Stimulated activated naive B cell treated with anti-CD40 and anti-IgM and Interleukin-4, amounts not matched to agents 10 μg/mL and 1 μg/mL and 100 μg/mL, for 72 hours (primary cell): ENCODE results near the gene C15orf40.
"Not testable (repeated sequence)": the region's sequence is repeated elsewhere in the genome, so short reads cannot be mapped to it uniquely, and the experiment has no call there.

Source experiments
- ATAC-seq, 2 donors: fragments of 150-1000 bp; cut with Tn5 transposase; replicated peaks; 2 replicates each; pipeline ENCODE4 v1.10.0; 2021; ENCODE audit warnings: moderate library complexity in 1 of 2
- DNase-seq: peaks from one replicate; pipeline ENCODE4 v3.0.0; 2021
- H3K27ac Mint-ChIP-seq: one replicate; pipeline ENCODE4 v1.8.0; 2022; ENCODE audit warnings: mild to moderate bottlenecking, mixed read lengths
- H3K27me3 Mint-ChIP-seq, 2 donors: one replicate each; pipeline ENCODE4 v1.8.0; 2022; ENCODE audit warnings: mixed read lengths in 2 of 2
- H3K36me3 Mint-ChIP-seq, 2 donors: one replicate each; pipeline ENCODE4 v1.8.0; 2022; ENCODE audit warnings: mixed read lengths in 2 of 2, mild to moderate bottlenecking in 1 of 2
- H3K4me1 Mint-ChIP-seq, 2 donors: one replicate each; pipeline ENCODE4 v1.8.0; 2022; ENCODE audit warnings: mixed read lengths in 2 of 2, mild to moderate bottlenecking in 1 of 2
- H3K4me3 Mint-ChIP-seq, 2 donors: one replicate each; pipeline ENCODE4 v1.8.0; 2022; ENCODE audit warnings: mild to moderate bottlenecking in 2 of 2, mixed read lengths in 2 of 2, moderate library complexity in 1 of 2
- H3K9me3 Mint-ChIP-seq, 2 donors: one replicate each; pipeline ENCODE4 v1.8.0; 2022; ENCODE audit warnings: mixed read lengths in 2 of 2, mild to moderate bottlenecking in 1 of 2

C15orf40 gene

DNA sequence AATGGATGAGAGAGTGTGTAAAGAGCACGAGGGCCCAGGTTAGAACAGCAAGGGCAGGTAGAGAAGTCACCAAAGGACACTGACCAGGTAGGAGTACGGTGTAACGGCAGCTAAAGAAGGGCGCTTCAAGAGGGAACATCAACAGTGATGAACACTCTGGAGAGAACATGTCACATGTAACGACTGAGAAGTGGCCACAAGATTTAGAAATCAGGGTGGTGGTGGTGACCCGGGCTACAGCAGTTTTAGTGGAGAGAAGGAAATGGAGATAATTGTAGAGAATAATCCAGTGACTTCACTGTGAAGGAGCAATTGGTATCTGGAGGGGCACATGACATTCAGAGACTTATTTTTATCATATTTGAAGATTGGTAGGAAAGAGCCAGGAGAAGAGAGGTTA, 1.2 kb upstream of the C15orf40 start:
- Mint-ChIP-seq H3K36me3 (peaks cover 2 to 44% of the 10 kb centered on the region in 2 donors), H3K27me3 (no peaks in the 10 kb centered on the region), H3K9me3 (peaks cover 0 to 8% of the 10 kb centered on the region in 2 donors), H3K27ac (peak overlapping the region; percentile 28), H3K4me3 (peak overlapping the region; percentile 88 to 91), H3K4me1 (peaks cover 33 to 38% of the 10 kb centered on the region in 2 donors)
- DNase-seq (no peak), ATAC-seq (no peak)

DNA sequence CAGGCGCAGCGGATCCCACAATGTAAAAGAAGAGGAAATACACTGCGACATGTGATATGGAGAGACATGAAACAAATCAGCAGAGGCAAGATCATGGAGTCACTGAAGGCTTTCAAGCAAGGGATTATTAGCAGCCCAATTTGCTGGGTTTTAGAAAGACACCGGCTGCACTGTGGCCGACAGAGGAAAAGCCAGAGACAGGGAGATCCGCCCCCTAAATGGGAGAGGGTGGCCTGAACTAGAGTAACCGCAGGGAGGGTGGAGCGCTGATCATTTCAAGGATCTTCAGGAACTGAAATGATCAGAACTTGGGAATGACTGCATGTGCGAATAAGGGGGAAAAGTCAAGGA, 612 bp upstream of the C15orf40 start:
- H3K36me3 Mint-ChIP-seq: peaks cover 2 to 44% of the 10 kb centered on the region in 2 donors
- peak overlapping the region; percentile 90 for H3K27ac Mint-ChIP-seq
- peak overlapping the region; percentile 88 to 91 for H3K4me3 Mint-ChIP-seq
- peaks cover 35 to 38% of the 10 kb centered on the region in 2 donors for H3K4me1 Mint-ChIP-seq
- no peaks in the 10 kb centered on the region for H3K27me3 Mint-ChIP-seq
- H3K9me3 Mint-ChIP-seq: peaks cover 0 to 8% of the 10 kb centered on the region in 2 donors
- ATAC-seq (no peak), DNase-seq (no peak)

DNA sequence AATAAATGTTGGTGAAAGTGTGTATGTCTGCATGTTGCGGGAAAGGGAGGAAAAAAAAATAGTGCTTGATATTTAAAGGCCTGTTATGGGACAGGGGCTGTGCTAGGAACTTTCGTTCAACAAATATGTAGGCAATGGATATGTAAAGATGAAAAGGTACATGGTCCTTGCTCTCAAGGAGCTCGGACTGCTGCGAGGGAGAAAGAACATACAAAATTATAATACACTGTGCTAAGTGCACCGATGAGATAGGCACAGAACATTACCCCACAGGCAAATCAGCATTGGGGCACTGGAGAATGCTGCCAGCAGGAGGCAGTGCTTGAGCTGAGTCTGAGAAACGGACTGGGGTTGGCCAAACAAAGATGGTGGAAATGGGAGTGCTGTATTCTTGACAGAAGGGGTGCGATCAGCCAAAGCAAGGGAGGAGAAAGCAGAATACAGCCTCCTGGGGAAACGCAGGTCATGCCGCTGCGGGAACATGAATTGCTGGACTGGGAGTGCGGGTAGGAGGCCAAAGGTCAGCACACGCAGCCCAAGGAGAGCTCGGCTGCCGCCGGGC, 649 bp downstream of the C15orf40 start:
- peak overlapping the region; percentile 90 for H3K27ac Mint-ChIP-seq
- peaks cover 0 to 8% of the 10 kb centered on the region in 2 donors for H3K9me3 Mint-ChIP-seq
- no peaks in the 10 kb centered on the region for H3K27me3 Mint-ChIP-seq
- peaks cover 36 to 38% of the 10 kb centered on the region in 2 donors for H3K4me1 Mint-ChIP-seq
- ATAC-seq (peak; percentile 76 to 79), DNase-seq (peak; percentile 75)
- H3K36me3 Mint-ChIP-seq: peaks cover 4 to 49% of the 10 kb centered on the region in 2 donors
- peak overlapping the region; percentile 88 to 91 for H3K4me3 Mint-ChIP-seq

DNA sequence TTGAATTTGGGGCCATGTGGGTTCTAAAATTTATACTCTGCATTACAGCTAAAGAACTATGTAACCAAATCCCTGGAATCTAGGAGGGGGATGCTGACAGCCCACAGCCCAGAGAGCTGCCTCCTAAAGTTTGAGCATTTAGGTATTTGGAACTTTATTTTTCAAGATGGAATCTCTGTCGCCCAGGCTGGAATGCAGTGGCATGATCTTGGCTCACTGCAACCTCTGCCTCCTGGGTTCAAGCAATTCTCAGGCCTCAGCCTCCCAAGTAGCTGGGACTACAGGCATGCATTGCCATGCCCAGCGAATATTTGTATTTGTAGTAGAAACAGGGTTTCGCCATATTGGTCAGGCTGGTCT, 10.8 kb downstream of the C15orf40 start:
- H3K9me3 Mint-ChIP-seq, H3K36me3 Mint-ChIP-seq, H3K4me3 Mint-ChIP-seq, H3K27me3 Mint-ChIP-seq, H3K4me1 Mint-ChIP-seq, DNase-seq, H3K27ac Mint-ChIP-seq: not testable (repeated sequence)
- peak; percentile 12 to 19 for ATAC-seq

DNA sequence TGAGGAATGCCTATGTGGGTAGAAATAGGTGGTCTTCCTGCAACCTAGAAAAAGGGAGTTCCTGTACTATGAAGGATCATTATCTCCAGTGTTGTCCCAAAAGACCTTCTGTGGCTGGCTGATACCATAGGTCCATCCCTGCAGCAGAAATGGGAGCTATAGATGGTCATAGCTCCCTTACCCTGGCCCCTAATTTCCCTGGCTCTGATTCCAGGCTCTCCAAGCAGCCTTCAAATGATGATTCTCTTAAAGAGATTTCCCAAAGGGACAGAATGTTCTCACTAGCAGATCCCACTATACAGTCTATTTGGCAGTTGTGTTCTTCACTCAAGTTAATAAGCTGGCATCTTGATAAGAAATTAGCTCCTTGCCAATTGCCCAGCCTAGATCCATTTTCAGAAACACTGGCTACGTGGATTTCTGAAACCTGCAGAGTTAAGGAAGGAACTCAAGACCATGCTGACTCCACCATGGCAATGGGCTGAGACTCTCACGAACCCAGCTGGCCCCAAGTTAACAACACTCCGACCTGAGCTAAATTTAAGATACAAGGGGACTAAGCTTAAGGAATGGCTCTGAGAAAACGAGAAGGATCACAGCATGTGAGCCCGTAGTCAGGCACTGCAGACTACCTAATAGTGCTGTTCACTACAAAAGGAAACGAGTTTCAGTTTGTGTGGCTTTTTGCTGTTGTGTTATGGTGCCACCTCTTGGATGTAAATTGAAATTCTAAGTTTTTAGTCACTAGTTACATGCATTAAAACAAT, 11.4 kb downstream of the C15orf40 start:
- no peak for DNase-seq
- Mint-ChIP-seq H3K27ac (peak overlapping the region; percentile 62), H3K27me3 (no peaks in the 10 kb centered on the region), H3K4me3 (peak overlapping the region; percentile 75 to 84), H3K9me3 (no peaks in the 10 kb centered on the region), H3K4me1 (peaks cover 5 to 9% of the 10 kb centered on the region in 2 donors), H3K36me3 (peaks cover 1 to 2% of the 10 kb centered on the region in 2 donors)
- peak; percentile 87 to 93 for ATAC-seq

DNA sequence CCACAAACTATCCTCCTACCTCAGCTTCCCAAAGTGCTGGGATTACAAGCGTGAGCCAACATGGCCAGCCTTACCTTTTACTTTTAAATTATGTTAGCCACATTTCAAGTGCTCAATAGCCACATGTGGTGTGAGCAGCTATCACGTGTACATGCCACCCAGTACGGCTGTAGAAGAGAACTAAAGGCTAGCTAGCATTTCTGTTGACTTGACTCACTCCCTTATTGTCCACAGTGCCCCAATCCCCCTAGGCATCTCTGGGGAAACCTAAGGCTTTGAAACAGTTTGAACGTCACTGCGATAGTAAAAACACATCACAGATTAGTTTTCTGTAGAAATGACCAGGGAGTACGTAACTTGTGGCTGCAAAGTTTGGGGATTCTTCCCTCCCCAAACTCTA, 12.0 kb downstream of the C15orf40 start:
- H3K27ac Mint-ChIP-seq: no peak overlapping the region
- H3K9me3 Mint-ChIP-seq: no peaks in the 10 kb centered on the region
- no peaks in the 10 kb centered on the region for H3K27me3 Mint-ChIP-seq
- DNase-seq: no peak
- ATAC-seq: no peak
- peaks cover 3% of the 10 kb centered on the region in 2 donors for H3K36me3 Mint-ChIP-seq
- H3K4me3 Mint-ChIP-seq: no peak overlapping the region
- H3K4me1 Mint-ChIP-seq: peaks cover 5 to 9% of the 10 kb centered on the region in 2 donors

DNA sequence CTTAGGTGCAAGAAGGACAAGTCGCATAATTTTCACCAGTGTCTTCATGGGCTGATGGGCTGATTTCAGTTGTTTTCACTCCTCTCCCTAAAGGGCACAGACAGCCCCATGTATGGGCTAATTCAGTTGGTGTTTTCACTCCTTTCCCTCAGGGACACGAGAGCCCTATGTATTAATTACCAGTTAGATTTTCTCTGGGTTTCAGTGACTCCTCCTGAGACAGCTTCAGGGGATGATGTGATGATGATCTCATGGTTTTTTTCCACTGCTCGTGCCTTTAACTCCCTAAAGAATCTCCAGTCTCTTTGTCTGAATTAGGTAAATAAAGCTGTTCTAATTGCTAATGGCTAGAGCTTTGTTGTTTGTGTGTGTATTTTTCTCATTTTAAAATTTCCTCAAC, 15.5 kb downstream of the C15orf40 start:
- H3K4me1 Mint-ChIP-seq: peaks cover 7 to 9% of the 10 kb centered on the region in 2 donors
- ATAC-seq (no peak), DNase-seq (no peak)
- no peak overlapping the region for H3K27ac Mint-ChIP-seq
- no peaks in the 10 kb centered on the region for H3K27me3 Mint-ChIP-seq
- H3K9me3 Mint-ChIP-seq: no peaks in the 10 kb centered on the region
- no peak overlapping the region for H3K4me3 Mint-ChIP-seq
- peaks cover 10 to 12% of the 10 kb centered on the region in 2 donors for H3K36me3 Mint-ChIP-seq

DNA sequence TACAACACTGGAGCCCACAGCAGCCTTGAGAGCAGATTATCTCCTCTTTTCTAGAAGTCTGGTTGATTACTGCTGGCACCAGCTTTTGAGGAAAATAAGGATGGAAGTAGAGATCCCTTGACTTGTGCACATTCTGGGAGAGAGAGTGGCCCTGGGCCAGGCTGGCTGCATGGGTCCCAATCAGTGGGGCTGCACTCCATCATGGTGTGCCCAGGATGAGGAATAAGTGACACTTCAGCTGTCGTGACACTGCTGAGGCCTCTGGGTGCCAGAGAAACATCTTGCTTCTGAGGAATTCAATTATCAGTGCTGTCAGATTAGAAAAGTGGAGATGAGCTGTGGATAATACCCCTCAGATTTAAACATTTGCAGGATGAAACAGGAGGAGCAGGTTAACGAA, 16.4 kb downstream of the C15orf40 start:
- Mint-ChIP-seq H3K4me3 (no peak overlapping the region), H3K4me1 (peaks cover 4% of the 10 kb centered on the region in 2 donors)

DNA sequence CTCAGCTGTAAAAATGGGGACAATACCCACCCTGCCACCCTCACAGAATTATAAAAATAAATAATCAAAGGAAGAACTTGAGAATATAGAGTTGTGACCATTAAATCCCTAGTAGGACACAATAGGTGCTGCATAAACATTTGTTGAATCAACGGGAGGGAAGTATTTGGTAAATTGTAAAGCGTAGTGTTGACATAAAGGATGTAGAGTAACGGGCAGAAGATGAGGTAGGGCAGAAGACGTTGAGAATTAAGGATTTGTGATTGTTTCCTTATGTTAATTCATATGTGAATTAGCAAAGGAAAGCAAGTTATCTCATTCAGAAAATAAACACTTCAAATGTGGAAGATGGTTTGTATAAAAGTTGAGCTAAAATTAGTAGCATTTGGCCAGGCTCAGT, 18.3 kb downstream of the C15orf40 start:
- peaks cover 0 to 2% of the 10 kb centered on the region in 2 donors for H3K4me1 Mint-ChIP-seq
- peaks cover 15 to 22% of the 10 kb centered on the region in 2 donors for H3K36me3 Mint-ChIP-seq
- no peaks in the 10 kb centered on the region for H3K27me3 Mint-ChIP-seq
- no peak for ATAC-seq
- no peak overlapping the region for H3K4me3 Mint-ChIP-seq
- no peak for DNase-seq
- H3K9me3 Mint-ChIP-seq: no peaks in the 10 kb centered on the region
- H3K27ac Mint-ChIP-seq: no peak overlapping the region

More for the DNA sequence above, 16.4 kb downstream of the C15orf40 start:
- peaks cover 14 to 18% of the 10 kb centered on the region in 2 donors for H3K36me3 Mint-ChIP-seq
- ATAC-seq: no peak
- no peaks in the 10 kb centered on the region for H3K9me3 Mint-ChIP-seq
- no peak for DNase-seq
- H3K27ac Mint-ChIP-seq: no peak overlapping the region
- no peaks in the 10 kb centered on the region for H3K27me3 Mint-ChIP-seq

DNA sequence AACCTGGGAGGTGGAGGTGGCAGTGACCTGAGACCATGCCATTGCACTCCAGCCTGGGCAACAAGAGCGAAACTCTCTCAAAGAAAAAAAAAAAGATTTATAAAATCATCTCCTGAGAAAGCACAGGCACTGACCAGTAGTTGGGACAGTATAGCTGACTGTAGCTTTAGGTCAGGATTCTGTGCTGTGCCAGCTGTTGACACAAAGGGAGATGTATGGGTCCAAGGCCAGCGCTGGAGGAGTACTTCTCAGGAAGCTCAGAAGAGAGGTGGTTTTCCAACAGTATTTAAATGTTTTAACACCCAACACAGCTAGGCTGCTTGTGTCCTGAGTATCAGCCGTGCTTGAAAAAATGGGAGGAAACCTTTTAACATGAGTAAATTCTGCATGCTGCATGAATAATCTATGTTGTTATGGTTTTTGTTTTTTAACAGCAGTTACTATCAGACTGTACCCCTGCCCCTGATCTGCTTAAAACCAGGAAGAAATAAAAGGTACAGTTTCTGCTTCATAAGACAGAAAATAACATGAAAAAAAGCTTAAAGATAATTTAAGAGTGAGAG, 18.9 kb downstream of the C15orf40 start:
- Mint-ChIP-seq H3K36me3 (peaks cover 18 to 24% of the 10 kb centered on the region in 2 donors), H3K9me3 (no peaks in the 10 kb centered on the region), H3K4me3 (no peak overlapping the region), H3K27ac (no peak overlapping the region), H3K4me1 (peaks cover 2 to 4% of the 10 kb centered on the region in 2 donors), H3K27me3 (no peaks in the 10 kb centered on the region)
- DNase-seq (no peak), ATAC-seq (no peak)

DNA sequence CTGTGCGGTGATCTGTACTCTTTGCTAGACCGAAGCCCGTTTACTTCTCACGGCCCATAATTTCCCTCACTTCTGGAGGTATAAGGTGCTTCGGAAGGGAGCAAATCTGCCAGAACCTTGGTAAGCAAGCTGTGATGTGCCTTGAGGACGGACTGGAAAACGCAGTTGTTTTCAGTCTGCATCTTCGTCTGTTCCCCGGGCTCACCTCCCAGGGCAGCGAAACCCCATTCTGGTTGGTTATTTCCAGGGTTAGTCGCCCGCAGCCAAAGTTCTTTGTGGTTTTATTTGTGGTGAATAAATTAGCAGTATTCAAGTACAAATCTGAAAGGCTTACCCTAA, 25.0 kb downstream of the C15orf40 start:
- ATAC-seq (peak; percentile 50 to 52), DNase-seq (no peak)
- Mint-ChIP-seq H3K4me1 (peaks cover 12 to 25% of the 10 kb centered on the region in 2 donors), H3K27me3 (no peaks in the 10 kb centered on the region), H3K9me3 (no peaks in the 10 kb centered on the region), H3K36me3 (peaks cover 17 to 28% of the 10 kb centered on the region in 2 donors), H3K27ac (peak overlapping the region; percentile 98), H3K4me3 (peak overlapping the region; percentile 99)

DNA sequence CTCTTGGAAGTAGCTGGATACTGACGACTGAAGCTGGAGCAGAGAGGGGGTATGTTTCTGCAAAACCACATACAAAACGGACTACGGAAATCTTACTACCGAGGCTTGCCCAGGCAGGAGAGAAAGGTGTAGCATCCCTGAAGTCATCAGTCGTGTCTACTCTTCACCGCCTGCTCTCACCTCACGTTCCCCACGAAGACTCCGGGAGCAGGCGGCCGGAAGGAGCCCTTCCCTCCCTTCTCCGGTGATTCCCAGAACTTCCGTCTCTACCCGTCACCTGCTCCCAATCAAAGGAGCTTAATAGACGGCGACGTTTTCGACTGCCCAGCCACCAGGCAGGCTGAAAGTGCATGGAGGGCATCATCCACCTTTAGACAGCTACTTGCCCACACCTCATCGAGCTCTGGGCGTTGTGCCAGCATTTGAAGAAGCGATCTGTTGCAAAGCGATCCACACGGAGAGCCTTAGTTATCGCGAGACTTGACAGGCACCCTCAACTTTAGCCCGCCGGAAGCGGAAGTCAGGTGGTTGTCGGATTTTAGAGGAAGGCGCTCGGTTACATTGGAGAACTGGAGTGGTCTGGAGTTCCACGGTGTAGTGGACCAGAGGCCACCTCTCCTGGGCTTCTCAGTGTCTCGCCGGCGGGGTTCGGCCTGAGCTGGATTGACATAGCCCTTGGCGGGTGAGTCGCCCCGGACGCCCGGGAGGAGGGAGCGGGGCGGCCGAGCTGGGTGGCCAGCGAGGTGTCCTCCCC, 25.6 kb downstream of the C15orf40 start, which contains the start of gene RAMAC:
Gene RAMAC, plus strand, starts transcription at position 523 of the 754 bp plus-strand sequence. CDS start 2,809 bp downstream, outside the sequence.
- Mint-ChIP-seq H3K27me3 (no peaks in the 10 kb centered on the region), H3K9me3 (no peaks in the 10 kb centered on the region), H3K4me1 (peaks cover 12 to 25% of the 10 kb centered on the region in 2 donors), H3K27ac (peak within 1 kb of the TSS; percentile 98), H3K36me3 (peaks cover 16 to 25% of the 10 kb centered on the region in 2 donors), H3K4me3 (peak within 1 kb of the TSS; percentile 99)
- ATAC-seq: peak; percentile 96
- peak; percentile 91 for DNase-seq

DNA sequence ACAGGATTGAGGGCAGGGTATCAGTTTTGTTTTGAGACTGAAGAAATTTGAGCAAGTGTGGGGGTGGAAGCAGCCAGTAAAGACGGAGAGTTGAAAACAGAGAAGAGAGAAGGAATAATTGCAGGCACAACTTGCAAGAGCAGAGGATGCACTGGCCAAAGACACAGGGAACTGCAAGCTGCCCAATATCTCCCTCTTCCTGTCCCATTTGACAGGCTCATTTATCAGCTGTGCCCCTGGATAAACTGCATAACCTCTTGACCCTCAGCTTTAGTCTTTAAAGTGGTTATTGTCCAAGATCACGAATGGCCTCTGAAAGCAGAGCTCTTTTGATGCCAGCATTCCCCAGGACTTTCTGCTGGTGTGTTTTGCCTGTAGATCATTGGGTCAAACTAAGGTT, 30.5 kb downstream of the C15orf40 start:
- Mint-ChIP-seq H3K36me3 (peaks cover 10 to 19% of the 10 kb centered on the region in 2 donors), H3K4me1 (peaks cover 18 to 26% of the 10 kb centered on the region in 2 donors), H3K9me3 (no peaks in the 10 kb centered on the region), H3K4me3 (no peak overlapping the region), H3K27me3 (no peaks in the 10 kb centered on the region), H3K27ac (no peak overlapping the region)
- DNase-seq (no peak), ATAC-seq (no peak)

DNA sequence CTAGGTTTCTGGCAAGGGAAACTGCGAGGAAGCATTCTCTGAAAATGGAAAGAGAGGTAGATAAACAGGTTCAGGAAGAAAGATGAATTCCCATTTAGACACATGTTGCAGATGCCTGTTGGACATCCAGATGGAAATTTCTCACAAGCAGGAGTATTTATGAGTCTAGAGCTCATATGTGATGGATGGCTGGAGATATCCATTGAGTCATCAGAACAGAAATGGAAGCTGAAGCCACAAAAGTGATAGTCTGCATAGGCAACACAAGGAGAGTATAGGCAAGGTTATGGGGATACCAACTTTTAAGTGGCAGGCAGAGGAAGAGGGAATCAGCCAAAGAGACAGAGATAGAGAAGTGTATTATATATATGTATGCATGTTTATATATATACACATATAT, 31.7 kb downstream of the C15orf40 start:
- no peak overlapping the region for H3K4me3 Mint-ChIP-seq
- ATAC-seq (no peak), DNase-seq (no peak)
- H3K4me1 Mint-ChIP-seq: peaks cover 10 to 14% of the 10 kb centered on the region in 2 donors
- H3K27ac Mint-ChIP-seq: no peak overlapping the region
- no peaks in the 10 kb centered on the region for H3K9me3 Mint-ChIP-seq
- H3K27me3 Mint-ChIP-seq: no peaks in the 10 kb centered on the region
- H3K36me3 Mint-ChIP-seq: peaks cover 11 to 16% of the 10 kb centered on the region in 2 donors
